Stimulated activated CD8-positive, alpha-beta memory T cell treated with anti-CD3 and anti-CD28 coated beads, Interleukin-7, amount 100 ng/mL, for 1 hour (primary cell): ENCODE measurements around the gene SH3D19.

Experiments used
- DNase-seq, 2 donors: peaks; one replicate each; pipeline ENCODE4 v3.0.0-alpha.2; 2020; ENCODE audit warnings: low read depth in 2 of 2

The SH3D19 gene

DNA sequence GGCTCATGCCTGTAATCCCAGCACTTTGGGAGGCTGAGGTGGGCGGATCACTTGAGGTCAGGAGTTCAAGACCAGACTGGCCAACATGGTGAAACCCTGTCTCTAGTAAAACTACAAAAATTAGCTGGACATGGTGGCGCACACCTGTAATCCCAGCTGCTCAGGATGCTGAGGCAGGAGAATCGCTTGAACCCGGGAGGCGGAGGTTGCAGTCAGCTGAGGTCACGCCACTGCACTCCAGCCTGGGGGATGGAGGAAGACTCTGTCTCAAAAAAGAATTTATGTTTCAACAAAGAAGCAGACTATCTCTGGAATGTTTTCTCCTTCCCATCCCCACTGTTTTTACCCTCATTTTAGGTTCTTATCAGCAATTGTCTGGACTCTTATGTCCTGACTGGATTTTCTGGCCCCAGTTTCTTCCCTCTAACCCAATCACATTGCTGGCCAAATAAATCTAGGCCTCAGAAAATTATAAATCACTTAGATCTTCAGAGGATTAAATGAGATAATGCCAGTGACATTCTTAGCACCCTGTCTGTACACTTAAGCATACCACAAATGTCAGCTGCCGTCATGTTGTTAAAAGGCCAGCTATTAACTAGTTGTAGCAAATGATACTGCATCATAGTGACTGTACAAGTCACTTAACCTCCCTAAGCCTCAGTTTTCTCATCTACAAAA is 93.3 kb downstream of the SH3D19 start:
- DNase-seq = no peak

DNA sequence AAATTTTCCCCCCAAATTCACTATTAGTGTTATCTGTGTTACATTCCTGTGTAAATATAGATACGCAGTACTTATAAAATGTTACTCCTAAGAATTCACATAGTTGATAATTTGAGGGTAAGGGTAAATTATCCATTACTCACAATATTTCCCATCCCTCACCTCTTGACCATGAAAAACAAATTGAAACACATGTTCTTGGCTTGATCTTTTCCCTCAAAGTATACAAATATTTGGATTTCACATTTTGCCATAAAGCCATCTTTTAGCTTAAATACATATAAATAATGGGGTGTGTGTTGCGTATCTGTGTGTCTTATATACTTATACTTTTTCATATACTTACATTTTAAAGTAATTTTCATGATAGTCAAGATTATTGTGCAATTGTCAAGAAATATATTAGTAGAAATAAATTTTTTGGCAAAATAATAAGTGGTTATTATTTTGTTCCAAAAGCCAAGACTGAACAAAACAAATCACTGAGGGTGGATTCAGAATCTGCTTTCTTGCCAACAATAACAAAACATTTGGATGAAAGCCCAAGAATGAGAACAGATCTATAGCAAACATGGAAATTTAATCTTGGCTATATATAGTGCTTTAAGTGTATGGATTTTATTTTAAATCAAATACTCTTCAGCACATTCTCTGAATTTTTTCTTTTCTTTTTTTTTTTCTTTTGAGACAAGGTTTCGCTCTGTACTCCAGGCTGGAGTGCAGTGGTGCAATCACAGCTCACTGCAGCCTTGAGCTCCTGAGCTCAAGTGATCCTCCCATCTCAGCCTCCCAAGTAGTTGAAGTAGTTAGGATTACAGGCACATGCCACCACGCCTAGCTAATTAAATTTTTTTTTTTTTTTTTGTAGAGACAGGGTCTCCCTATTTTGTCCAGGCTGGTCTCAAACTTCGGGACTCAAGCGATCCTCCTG is 97.0 kb downstream of the SH3D19 start:
- DNase-seq = no peak

DNA sequence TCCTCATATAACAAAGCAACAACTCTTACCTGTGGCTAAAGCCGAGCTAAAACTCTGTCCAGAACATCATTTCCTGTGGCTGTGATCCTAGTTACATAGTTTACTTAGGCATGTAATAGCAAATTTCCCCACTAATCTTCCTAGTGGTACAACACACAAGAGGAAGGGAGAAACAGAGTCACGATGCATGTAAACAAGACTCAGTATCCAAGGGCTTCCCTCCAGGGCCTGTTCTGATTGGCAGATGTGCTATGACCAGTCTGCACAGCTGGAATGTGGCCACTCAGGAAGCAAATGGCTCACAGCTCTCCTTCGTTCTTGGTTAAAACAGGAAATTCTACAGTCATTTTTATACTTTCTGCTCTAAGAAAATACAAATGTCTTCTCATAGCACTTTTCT is 97.7 kb downstream of the SH3D19 start:
- no peak for DNase-seq

DNA sequence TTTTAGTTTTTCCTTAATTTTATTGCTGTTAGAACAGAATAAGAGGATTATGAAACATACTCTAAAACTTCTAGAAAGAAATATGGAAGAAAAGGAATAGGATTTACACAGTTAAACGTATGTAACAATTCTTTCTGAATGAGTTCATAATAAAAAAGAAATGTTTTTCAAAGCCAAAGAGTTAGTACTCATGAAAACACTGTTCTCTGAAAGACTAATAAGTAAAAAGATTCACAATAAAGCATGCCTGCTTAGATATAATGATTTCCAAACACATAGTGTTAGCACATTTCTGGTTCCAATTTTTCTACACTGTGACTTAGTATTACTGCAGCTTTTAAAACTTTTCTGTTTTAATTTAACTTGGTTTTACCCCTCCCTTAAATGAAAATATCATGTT is 98.2 kb downstream of the SH3D19 start:
- no peak for DNase-seq

DNA sequence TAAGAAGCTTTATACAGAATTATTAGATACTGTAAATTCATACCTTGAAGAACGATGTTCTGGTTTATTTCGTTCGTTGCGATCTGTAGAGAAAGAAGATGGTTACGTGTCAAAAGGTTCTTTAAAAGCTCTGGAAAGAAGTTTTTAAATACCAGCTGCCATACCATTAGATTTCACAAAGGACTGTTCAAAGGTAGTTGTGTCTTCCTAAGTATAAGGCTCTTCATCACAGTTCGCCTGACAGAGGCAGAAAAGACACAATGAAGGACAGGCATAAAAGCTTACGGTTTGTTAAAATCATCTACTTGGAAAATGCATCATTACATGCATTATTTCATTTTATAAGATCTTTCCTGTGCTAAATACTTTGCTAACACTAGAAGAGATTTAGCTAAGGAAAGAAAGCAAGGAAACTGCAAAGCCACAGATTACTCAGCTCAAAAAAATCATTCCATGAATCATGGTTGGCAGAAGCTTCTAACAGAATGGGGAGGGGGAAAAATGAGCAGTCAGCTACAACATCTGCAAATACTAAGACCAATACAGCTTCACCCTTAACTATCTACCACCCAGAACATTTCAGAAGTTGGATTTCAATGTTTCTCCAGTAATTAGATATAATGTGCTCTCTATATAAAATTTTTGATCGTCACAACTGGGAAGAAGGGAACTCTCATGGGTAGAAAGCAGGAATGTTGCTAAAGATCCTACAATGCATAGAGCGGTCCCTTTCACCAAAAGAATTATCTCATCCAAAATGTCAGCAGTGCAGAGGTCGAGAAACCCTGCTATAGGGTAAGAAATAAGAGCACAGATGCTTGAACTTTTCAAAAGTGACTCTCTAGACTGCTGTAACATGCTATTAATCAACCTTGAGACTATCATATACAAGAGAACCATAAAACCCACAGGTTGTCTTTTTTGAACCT is 99.1 kb downstream of the SH3D19 start:
- no peak for DNase-seq

DNA sequence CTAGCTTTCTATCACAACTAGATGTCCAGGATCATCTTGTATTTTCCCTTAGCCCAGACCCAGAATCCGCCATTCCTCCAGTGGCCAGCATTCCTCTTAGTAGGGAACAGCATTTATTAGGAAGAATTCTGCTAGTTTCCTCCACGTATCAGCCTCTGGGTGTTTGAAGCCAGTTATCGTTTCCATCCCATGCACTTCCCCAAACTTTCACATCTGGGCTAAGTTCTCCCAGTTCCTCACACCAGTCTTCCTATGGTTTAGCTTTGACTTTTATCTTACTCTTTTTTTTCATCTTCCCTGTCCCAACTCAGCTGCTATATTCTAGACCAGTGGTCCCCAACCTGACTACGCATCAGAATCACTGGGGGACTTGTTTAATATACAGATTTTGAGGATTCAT is 101.9 kb downstream of the SH3D19 start:
- DNase-seq = no peak

DNA sequence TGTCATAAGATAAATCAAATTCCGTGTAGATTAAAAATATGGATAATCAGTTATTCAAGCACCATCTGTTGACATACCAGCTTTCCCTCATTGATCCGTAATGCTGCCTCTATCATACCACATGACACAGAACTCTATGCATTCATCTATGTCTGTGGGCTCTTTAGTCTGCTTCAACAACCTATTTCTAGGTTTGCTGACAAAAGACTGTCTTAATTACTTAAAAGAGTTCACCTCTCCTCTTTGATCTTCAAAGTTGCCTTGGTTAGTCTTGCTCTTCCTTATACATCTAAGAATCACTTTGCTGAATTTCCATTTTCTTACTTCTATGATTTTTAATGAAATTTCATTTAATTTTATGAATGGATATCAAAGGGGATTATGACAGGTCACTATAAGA is 105.5 kb downstream of the SH3D19 start:
- no peak for DNase-seq

DNA sequence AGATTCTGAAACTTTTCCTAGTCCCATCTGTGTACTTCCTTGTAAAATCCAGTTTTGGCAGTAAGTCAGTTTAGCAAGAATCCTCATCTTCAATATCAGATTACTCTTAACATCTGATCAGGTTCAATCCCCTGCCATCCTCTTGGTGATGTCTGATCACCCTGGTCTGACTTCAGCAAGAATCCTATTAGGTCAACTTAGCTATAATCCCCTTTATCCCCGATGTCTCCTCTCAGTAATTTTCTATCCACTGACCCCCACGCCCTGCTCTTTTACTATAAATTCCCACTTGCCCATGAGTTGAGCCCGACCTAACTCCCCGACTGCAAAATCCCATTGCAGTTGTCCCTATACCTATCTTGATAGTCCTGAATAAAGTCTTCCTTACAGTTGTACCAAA is 106.3 kb downstream of the SH3D19 start:
- DNase-seq = no peak

DNA sequence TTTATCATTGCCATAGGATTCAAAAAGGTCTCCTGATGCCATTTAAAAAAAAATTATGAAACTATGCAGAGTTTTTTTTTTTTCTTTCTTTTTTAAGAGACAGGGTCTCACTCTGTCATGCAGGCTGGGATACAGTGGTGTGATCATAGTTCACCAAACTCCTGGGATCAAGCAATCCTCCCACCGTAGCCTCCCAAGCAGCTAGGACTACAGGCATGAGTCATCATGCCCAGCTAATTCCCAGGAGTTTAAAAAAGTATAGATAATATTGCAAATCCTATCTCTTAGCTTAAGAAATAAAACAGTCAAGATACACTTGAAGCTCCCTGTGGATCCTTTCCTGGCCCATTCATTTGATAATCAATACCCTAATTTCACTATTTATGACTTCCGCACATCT is 107.1 kb downstream of the SH3D19 start:
- no peak for DNase-seq

DNA sequence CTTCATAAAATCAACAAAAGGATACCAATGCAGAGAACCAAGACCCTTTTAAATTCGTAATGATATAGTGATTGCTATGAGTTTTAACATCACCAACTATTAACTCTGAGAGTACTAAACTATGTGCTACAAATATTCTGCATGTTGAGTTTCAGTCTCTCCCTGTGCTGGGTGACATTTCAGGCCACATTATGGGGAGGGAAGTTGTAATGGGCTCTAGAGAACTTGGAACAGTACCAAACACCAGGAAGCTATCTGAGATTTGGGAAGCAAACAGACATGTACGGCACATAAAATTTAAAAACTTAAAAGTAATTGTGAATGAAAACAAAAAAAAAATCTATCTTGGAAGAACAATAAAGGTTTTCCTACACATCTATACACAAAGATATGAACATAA is 108.1 kb downstream of the SH3D19 start:
- no peak for DNase-seq

DNA sequence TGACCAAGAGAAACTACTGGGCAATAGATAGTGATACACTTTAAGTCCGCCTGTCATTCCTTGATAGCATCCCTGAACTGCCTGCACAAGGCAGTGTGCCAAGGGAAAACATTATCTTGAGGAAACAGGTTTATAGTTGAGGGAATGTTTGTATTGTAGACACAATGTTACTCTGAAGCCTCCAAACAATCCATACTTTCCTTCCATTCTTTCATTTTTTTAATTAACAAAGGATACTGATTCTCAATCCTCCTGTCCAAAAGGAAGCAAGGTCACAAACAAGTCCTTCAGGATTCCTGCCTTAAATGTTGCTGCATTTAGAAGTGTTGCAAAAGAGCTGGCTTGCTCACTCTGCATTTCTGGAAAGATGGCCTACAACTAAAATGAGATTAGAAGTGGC is 110.1 kb downstream of the SH3D19 start:
- DNase-seq = no peak

DNA sequence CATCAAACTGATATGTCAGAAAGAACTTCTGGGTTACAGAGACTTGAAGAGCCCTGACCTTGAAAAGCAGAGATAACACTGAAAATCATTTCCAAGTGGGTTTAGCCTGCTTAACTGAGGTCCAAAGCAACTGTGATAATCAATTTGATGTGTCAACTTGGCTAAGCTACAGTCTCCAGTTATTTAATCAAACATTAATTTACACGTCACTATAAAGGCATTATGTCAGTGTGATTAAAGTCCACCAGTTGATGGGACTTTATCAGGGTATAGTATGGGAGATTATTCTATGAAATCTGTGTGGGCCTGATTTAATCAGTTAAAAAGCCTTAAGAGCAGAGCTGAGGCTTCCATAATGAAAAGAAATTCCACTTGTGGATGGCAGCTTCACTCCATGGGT is 117.5 kb downstream of the SH3D19 start:
- no peak for DNase-seq

DNA sequence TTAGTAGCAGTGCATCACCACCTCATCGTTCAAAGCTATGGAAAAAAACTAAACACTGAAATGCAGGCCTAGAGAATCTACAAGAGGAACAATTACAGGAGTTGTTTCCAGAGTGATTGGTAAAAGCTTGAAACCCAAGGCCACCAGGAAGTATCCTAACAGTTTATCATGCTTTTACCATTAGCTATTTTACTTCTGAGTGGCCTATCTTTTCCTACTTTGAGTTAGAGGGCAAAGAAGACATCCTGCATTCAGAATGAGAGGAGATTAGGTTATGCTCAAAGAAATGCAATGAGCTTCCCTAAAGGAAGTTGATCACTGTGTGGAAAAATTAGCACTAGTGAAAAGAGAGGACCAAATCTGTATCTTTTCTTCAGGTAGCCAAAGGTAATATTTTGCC is 118.2 kb downstream of the SH3D19 start:
- DNase-seq = no peak

DNA sequence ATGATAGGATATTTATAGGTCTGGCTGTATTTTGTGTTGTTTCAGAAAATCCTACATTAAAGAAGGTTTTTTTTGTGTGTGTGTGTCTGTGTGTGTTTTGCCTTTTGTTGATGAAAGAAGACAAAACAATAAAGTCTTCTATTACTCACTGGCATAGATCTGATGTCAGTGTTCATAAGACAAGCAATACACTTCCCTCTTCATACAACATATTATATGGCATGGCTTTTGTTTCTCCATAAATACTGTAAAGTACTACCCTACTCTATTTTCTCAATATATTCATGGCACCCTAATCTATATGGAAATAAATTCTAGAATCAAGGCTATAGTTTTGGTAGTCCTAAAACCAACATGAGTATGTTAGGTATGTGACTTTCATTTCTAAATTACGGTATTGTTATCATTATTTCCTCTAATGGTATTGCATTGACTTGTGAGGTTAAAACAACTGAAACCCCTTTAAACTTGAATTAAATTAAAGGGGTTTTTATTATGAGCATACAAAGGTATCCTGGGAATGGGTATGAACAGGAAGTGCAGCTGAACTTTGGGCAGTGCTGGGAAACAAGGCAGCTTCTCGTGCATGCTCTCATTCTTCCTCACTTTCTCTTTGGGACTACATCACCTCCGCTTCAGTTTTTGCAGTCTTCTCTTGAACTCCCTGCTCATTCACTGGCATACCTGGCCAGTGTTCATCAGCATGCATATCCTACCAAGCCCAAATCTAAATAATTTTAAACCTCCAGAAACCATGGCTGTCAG is 119.0 kb downstream of the SH3D19 start:
- DNase-seq = no peak

DNA sequence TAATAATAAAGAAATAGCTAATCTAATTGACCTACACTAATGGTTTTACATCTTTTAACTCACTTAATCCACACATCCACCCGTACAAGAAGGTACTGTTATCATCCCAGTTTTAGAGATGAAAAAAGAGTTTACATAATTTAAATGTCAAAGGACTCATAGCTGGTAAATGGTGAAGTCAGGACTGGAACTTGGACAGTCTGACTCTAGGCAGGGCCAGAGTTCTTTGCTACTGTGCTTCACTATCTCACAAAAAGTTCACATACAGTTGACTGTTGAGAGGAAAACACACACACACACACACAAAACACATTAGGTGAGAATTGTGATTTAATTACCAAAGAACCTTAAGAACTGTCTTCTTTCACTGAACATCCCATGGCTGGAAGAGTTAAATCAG is 119.7 kb downstream of the SH3D19 start:
- no peak for DNase-seq

DNA sequence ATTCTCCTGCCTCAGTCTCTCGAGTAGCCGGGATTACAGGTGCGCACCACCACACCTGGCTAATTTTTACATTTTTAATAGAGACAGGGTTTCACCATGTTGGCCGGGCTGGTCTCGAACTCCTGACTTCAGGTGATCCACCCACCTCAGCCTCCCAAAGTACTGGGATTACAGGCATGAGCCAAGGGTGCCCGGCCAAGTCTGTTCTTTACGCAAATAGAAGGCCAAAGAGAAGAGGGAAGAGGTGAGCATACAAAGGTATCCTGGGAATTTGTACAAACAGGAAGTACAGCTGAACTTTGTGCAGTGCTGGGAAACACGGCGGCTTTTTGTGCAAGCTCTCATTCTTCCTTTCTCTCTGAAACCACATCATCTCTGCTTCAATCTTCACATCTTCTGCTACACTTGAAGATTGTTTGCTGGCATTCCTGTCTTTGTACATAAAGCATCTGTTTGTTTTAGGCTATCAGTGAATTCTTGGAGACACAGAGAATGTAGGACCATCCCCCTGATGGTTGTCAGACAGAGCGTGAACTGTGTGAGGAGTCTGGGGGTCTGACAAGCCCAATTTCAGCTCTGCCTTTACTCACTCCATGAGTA is 120.4 kb downstream of the SH3D19 start:
- no peak for DNase-seq

DNA sequence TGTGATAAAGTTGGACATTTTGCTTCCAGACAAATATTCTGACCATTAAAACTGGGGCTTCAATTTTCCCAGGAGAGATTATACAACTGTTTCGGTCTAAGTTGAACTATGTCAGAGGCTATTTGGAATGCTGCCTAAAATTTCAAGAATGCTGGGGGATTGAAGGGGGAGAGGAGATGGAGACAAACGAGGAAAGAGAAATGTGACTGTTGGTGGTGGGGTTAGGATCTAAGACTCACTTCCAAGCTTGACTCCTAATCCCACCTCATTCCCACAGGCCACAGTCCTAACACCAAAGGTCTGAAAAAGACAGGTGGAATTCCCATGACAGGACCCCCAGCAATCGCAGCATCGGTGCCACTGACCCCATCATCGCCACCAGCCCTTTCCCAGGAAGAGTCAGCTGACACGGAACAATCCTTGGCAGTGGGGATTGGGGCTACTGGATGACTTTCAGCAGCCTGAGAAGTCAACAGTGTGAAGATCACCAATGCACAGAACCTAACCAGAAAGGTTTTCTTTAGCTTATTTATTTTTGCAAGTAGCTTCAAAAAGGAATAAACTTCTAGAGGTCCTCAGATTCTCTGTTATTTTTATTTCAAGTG is 122.5 kb downstream of the SH3D19 start:
- no peak for DNase-seq

DNA sequence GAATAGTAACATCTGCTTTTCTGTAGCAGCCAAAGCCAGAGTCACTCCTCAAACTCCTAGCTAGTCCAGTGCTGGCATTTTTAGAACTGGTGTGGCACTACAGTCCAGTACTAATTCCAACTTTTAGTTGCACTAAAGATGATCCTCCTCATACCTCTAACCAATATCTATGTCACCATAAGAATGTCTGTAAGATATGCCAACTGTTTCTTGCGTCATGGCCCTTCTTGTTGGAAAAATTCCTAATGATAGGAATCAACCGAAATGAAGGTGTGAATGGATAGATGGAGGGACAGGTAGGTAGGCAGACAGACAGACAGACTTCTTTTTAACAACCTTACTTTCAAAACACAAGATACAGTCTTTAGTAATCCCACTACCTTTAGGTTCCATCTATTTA is 123.0 kb downstream of the SH3D19 start:
- DNase-seq = no peak

DNA sequence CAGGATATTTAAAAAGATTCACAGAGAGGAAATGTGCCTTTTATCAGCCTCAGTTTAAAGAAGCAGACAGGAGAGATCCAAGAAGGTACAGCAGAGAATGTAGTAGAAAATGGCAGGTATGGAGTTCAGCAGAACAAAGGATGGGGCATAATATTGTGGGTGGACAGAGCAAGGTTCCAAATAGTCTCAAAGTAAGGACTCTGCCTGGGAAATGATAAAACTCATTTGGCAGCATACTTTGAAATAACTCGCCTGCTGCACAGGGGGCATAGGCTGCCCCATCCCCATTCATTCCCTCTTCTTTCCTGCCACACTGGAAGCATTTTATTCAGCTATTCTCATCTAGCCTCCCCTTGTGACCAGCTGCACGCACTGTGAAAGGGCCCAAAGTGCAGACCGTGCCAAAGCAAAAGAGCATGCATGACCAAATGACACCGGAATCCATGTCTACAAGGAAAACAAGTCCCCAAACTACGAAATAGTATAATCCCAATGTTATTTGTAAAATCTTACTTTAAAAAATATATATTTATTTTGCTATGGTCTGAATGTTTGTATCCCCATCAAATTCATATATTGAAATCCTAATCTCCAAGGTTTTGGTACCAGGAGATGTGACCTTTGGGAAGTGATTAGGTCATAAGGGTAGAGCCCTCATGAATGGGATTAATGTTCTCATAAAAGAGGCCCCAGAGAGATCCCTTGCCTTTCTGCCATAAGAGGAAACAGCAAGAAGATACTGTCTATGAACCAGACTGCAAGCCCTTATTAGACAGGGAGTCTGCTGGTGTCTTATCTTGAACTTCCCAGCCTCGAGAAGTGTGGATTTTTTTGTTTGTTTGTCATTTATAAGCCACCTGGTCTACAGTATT is 125.8 kb downstream of the SH3D19 start:
- DNase-seq = no peak

DNA sequence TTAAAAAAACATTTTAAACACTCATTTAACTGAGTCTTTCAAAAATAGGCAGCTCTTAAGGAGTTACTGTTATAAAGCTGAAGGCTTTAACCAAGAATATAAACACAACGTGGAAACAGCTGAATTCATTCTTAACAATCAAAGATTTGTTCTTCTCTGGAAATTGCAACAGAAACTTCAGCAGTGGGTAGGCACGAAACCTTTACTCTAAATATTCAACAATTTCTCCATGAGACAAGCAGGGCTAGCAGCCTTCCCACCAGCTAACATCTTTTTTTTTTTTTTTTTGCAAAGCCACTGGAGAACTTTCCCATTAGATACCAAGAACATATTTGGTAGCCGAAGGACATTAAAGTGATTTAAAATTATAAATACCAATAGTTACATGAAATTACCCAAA is 126.7 kb downstream of the SH3D19 start:
- no peak for DNase-seq
